Upper lobe of right lung (tissue), 1 donor: ENCODE results near the gene PEX12. TPM values are rescaled to one million over a fixed set of nuclear protein-coding genes. Genes with fewer than 3 reads are reported as not detected.
"Not testable (repeated sequence)": the region's sequence is repeated elsewhere in the genome, so short reads cannot be mapped to it uniquely, and the experiment has no call there.

ENCODE experiments used
- ATAC-seq: fragments of 200-7000 bp; cut with Tn5 transposase; one replicate; pipeline ENCODE4 v1.9.1; 2020; ENCODE audit warnings: mild to moderate bottlenecking, moderate library complexity
- DNase-seq: peaks from one replicate; pipeline ENCODE4 v3.0.0-alpha.2; 2020
- H3K27ac ChIP-seq: fragments of 200-600 bp; one replicate; pipeline ENCODE4 v1.8.0; 2022
- H3K27me3 ChIP-seq: fragments of 200-600 bp; one replicate; pipeline ENCODE4 v1.8.0; 2022; ENCODE audit warnings: mild to moderate bottlenecking
- H3K36me3 ChIP-seq: fragments of 200-600 bp; one replicate; pipeline ENCODE4 v1.8.0; 2022
- H3K4me1 ChIP-seq: fragments of 200-600 bp; one replicate; pipeline ENCODE4 v1.8.0; 2022
- H3K4me3 ChIP-seq: fragments of 200-600 bp; one replicate; pipeline ENCODE4 v1.8.0; 2022; ENCODE audit warnings: mild to moderate bottlenecking
- H3K9me3 ChIP-seq: fragments of 200-600 bp; one replicate; pipeline ENCODE4 v1.8.0; 2022
- intact Hi-C: fragments of 100-400 bp; cut with DNase I; formaldehyde crosslinking; loops from one replicate; pipeline ENCODE4 v1.11.0; 2022
- total RNA-seq: library from RNA; stranded (reverse); fragmentation: NEBNext Ultra II Directional; extraction: Animal tissue kit (Norgen Biotek cat#: 25700); gene quantifications from one replicate; pipeline ENCODE4 v1.2.1, GENCODE V29; 2021
- TF ChIP-seq, protein P1 (sequence below): fragments of 200-600 bp; IDR thresholded peaks from one replicate; pipeline ENCODE4 v1.8.0; 2022; ENCODE audit warnings: antibody characterized with exemption
- donor health status: DM: no; HTN: yes; CAD: no; lungs with severe emphysema.

PEX12 gene
- total RNA-seq, 1 donor from 2014 or later, result 4.7 TPM

DNA sequence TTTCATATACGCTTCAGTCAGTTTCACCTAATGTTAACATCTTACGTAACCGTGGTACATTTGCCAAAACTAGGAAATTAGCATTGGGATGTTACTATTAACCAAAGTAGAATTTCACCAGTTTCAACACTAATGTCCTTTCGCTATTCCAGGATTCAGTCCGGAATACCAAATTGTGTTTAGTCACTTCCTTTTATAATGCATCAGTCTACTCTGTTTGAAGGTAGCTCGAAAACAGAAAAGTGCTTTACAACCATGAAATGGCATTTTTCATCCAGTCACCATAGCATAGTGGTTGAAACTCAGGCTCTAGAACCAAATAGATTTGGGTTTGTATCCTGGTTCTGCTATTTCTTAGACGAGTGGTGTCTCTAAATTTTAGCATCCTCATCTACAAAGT lies 38.2 kb upstream of the PEX12 start:
- ATAC-seq (no peak), DNase-seq (no peak)
- Histone ChIP-seq H3K27me3 (no peaks in the 10 kb centered on the region), H3K36me3 (peaks cover 18% of the 10 kb centered on the region), H3K9me3 (no peaks in the 10 kb centered on the region), H3K4me1 (no peaks in the 10 kb centered on the region), H3K27ac (no peak overlapping the region), H3K4me3 (no peak overlapping the region)
- intact Hi-C loops, result loop anchor here (10.0 kb wide), 1 partner anchor 128 kb away; no protein-coding TSS in a partner anchor
- TF ChIP-seq, protein P1, sequence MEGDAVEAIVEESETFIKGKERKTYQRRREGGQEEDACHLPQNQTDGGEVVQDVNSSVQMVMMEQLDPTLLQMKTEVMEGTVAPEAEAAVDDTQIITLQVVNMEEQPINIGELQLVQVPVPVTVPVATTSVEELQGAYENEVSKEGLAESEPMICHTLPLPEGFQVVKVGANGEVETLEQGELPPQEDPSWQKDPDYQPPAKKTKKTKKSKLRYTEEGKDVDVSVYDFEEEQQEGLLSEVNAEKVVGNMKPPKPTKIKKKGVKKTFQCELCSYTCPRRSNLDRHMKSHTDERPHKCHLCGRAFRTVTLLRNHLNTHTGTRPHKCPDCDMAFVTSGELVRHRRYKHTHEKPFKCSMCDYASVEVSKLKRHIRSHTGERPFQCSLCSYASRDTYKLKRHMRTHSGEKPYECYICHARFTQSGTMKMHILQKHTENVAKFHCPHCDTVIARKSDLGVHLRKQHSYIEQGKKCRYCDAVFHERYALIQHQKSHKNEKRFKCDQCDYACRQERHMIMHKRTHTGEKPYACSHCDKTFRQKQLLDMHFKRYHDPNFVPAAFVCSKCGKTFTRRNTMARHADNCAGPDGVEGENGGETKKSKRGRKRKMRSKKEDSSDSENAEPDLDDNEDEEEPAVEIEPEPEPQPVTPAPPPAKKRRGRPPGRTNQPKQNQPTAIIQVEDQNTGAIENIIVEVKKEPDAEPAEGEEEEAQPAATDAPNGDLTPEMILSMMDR, result no peak

DNA sequence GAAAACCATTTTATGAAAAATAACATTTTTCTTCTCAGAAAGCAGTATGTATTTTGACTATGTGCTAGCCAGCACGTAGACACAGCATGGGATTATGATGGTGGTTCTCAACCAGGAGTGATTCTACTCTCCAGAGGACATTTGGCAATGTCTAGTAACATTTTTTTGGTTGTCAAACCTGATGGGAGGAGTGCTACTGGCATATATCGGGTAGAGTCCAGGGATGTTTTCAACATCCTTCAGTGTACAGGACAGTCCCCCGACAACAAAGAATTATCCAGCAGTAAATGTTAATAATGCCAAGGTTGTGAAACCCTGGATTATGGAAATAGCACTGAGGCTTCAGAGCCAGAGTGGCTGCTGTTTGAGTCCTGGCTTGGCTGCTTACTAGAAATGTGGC lies 36.4 kb upstream of the PEX12 start:
- Histone ChIP-seq H3K9me3 (no peaks in the 10 kb centered on the region), H3K4me1 (no peaks in the 10 kb centered on the region), H3K27ac (no peak overlapping the region), H3K27me3 (no peaks in the 10 kb centered on the region), H3K4me3 (no peak overlapping the region), H3K36me3 (peaks cover 36% of the 10 kb centered on the region)
- TF ChIP-seq, protein P1, result no peak
- ATAC-seq, result no peak
- DNase-seq, result no peak
- intact Hi-C loops, result loop anchor here (10.0 kb wide), 1 partner anchor 130 kb away; no protein-coding TSS in a partner anchor

DNA sequence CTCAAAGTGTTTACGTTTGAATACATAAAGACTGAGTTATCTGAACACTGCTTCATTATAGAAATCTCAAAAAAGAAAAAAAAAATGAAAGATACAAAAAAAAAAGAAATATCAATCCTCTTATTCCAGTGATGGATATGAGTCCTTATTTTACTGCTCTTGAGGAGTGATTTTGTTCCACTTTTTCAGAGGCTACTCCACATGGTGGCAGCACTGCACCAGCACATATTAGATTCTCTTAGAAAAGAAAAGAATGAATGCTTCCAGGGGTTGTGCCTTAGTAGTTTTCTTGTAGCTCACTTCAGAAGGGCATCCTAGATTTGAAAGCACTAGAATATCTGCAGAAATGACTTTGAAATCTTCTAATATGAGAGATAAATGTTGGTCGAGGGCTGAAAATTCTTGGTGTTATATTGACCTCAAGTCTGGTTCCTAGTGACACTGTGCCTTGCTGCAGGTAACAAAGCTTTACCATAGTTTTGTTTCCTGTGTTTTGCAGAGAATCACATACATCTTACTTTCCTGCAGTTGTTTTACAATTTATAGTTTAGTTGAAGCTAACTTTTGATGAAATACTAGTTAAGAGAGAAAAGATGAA lies 34.7 kb upstream of the PEX12 start:
- peak; percentile 51 for ATAC-seq

DNA sequence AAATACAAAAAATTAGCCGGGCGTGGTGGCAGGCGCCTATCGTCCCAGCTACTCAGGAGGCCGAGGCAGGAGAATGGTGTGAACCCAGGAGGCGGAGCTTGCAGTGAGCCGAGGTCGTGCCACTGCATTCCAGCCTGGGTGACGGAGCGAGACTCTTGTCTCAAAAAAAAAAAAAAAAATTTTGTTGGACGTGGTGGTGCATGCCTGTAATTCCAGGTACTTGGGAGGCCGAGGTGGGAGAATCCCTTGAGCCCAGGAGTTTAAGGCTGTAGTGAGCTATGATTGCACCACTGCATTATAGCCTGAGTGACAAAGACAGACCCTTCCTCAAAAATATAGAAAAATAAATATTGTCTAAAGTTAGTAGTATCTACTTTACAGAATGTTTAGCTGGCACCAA lies 32.4 kb upstream of the PEX12 start:
- intact Hi-C loops, result loop anchor here (10.0 kb wide), 1 partner anchor 134 kb away; no protein-coding TSS in a partner anchor
- not testable (repeated sequence) for H3K27me3 ChIP-seq, DNase-seq, H3K4me1 ChIP-seq, H3K27ac ChIP-seq, ATAC-seq, H3K9me3 ChIP-seq, H3K4me3 ChIP-seq
- H3K36me3 ChIP-seq, result peaks cover 69% of the 10 kb centered on the region

More for the DNA sequence above, 34.7 kb upstream of the PEX12 start:
- no peak overlapping the region for H3K27ac ChIP-seq
- H3K4me3 ChIP-seq, result no peak overlapping the region
- TF ChIP-seq, protein P1, result peak; percentile 58
- intact Hi-C loops, result loop anchor here (10.0 kb wide), 1 partner anchor 132 kb away; no protein-coding TSS in a partner anchor
- H3K9me3 ChIP-seq, result no peaks in the 10 kb centered on the region
- H3K4me1 ChIP-seq, result no peaks in the 10 kb centered on the region
- H3K27me3 ChIP-seq, result no peaks in the 10 kb centered on the region
- H3K36me3 ChIP-seq, result peaks cover 52% of the 10 kb centered on the region
- no peak for DNase-seq

DNA sequence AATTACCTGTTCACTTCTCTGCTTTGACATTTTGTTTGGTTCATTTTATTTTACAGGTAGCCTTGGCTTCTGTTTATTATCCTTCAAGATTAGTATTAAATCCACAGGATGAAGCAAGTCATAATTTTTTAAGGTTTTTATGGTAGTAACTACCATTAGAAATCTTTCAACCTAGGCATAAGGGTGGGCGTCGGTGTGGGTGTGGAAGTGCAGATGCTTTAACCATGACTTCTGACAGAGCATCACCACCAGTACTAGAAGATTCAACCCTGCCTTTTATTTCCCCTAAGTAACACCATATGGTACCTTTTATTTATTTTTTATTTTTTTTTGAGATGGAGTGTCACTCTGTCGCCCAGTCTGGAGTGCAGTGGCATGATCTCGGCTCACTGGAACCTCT lies 31.5 kb upstream of the PEX12 start:
- H3K27ac ChIP-seq, result no peak overlapping the region
- DNase-seq (no peak), ATAC-seq (no peak)
- H3K9me3 ChIP-seq, result no peaks in the 10 kb centered on the region
- no peaks in the 10 kb centered on the region for H3K4me1 ChIP-seq
- TF ChIP-seq, protein P1, result no peak
- no peak overlapping the region for H3K4me3 ChIP-seq
- H3K36me3 ChIP-seq, result peaks cover 74% of the 10 kb centered on the region
- H3K27me3 ChIP-seq, result no peaks in the 10 kb centered on the region
- intact Hi-C loops, result loop anchor here (10.0 kb wide), 1 partner anchor 135 kb away; no protein-coding TSS in a partner anchor

DNA sequence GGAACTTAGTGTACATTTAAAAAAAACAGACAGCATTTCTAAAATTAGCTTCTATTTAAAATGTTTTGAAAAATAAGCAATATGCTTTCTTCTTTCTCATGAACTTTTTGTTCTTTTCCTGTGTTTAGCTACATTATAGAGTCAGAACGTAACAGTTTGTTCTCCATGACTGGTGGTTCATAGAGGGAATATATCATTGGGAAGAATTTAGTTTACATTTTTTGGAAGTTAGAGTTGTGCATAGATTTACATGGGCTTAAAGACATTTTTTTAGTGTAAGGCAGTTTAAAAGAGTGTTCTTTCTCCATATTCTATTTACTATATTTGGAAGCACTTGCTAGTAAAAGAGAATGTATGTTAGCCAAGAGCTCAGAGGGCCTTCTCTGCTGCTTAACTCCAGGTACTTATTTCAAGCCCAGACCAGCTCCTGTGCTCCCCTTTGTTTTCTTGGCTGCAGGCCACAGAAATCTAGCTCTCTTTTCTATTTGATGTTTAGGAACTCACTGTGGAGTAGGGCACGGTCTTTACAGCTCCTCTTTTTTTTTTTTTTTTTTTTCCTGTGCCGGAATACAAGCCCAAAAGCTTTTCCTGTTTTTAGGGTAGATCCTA lies 29.0 kb upstream of the PEX12 start:
- ATAC-seq (no peak), DNase-seq (no peak)
- Histone ChIP-seq H3K9me3 (no peaks in the 10 kb centered on the region), H3K27ac (no peak overlapping the region), H3K4me1 (no peaks in the 10 kb centered on the region), H3K4me3 (no peak overlapping the region), H3K27me3 (no peaks in the 10 kb centered on the region), H3K36me3 (peaks cover 94% of the 10 kb centered on the region)
- TF ChIP-seq, protein P1, result no peak
- intact Hi-C loops, result no loop called here
